K562 (cell line): ENCODE measurements around the gene IL24. TPM values are rescaled to one million over a fixed set of nuclear protein-coding genes. Genes with fewer than 3 reads are reported as not detected.

Experiments used
- ATAC-seq: fragments of 200-7000 bp; cut with Tn5 transposase; 3 replicates; pipeline ENCODE4 v1.9.1; 2020; ENCODE audit warnings: moderate library complexity
- BruUV-seq: library from RNA; stranded (reverse); fragments of 400-500 nt; replicated peaks from 2 replicates; lab custom pipeline; 2021; lab: Mats Ljungman, UMichigan
- CTCF ChIA-PET: fragments of 300-600 bp; formaldehyde crosslinking; extraction: SDS; loops from one replicate; lab custom pipeline; 2021; ENCODE audit warnings: low intra/inter-chr PET ratio; lab: Yijun Ruan, JAX
- POLR2A ChIA-PET: fragments of 300-600, 350-650 bp; sonication (Branson Sonifier 250); formaldehyde crosslinking; extraction: SDS; loops from one replicate; lab custom pipeline; 2021; ENCODE audit warnings: antibody characterized with exemption, inconsistent platforms; lab: Yijun Ruan, JAX
- DNase-seq, 4 experiments: peaks; one replicate each; pipeline versions ENCODE4 v3.0.0 to v3.0.0-alpha.2; 2011 to 2018; ENCODE audit warnings: low spot score in 3 of 4, mixed read lengths in 3 of 4; ENCODE audit errors: extremely low read depth in 1 of 4
- FAIRE-seq: peaks from 2 replicates; lab custom pipeline; 2011; peaks lifted over from hg19 to GRCh38; lab: Jason Lieb, UNC
- H2AFZ ChIP-seq: 2 replicates; pipeline ENCODE4 v1.6.0; 2011; ENCODE audit warnings: low read depth, low read length, control low read depth, inconsistent platforms
- H3K27ac ChIP-seq: fragments of 200-600 bp; 3 replicates; pipeline ENCODE4 v1.8.0; 2011; ENCODE audit warnings: low read depth, mild to moderate bottlenecking, control low read depth, inconsistent platforms, low read length, moderate library complexity, mixed read lengths; ENCODE audit errors: extremely low read depth
- H3K27me3 ChIP-seq, 2 experiments: fragments of 300-600 bp in 1 of 2; 2 replicates in 1 of 2; 3 replicates in 1 of 2; pipeline versions ENCODE4 v1.6.0 to v1.8.0; 2011; ENCODE audit warnings: inconsistent platforms in 2 of 2, low read length in 2 of 2, mild to moderate bottlenecking in 1 of 2, mixed read lengths in 1 of 2, moderate library complexity in 1 of 2; ENCODE audit not compliant: control insufficient read depth in 2 of 2, insufficient read depth in 2 of 2
- H3K36me3 ChIP-seq: fragments of 300-600 bp; 3 replicates; pipeline ENCODE4 v1.8.0; 2011; ENCODE audit warnings: mild to moderate bottlenecking, low read length, inconsistent platforms; ENCODE audit not compliant: control insufficient read depth, insufficient read depth
- H3K4me1 ChIP-seq, 2 experiments: fragments of 200-600 bp in 1 of 2; replicated peaks in 1 of 2; 2 replicates in 1 of 2; 3 replicates in 1 of 2; pipeline versions ENCODE4 v1.5.1 to v1.8.0; 2011; ENCODE audit warnings: inconsistent platforms in 2 of 2, low read length in 2 of 2, mild to moderate bottlenecking in 1 of 2, mixed read lengths in 1 of 2, moderate library complexity in 1 of 2; ENCODE audit not compliant: control insufficient read depth in 2 of 2, insufficient read depth in 2 of 2
- H3K4me2 ChIP-seq: 2 replicates; pipeline ENCODE4 v1.6.1; 2011; ENCODE audit warnings: low read length, control low read depth, inconsistent platforms, mixed read lengths; ENCODE audit not compliant: insufficient read depth
- H3K4me3 ChIP-seq: fragments of 200-600 bp; sonication (generic), shearing (Covaris generic); 2 replicates; pipeline ENCODE4 v1.5.1; 2016; ENCODE audit warnings: control low read depth, inconsistent platforms
- H3K79me2 ChIP-seq: fragments of 200-600 bp; 3 replicates; pipeline ENCODE4 v1.8.0; 2011; ENCODE audit warnings: low read length, inconsistent platforms; ENCODE audit not compliant: control insufficient read depth, insufficient read depth
- H3K9ac ChIP-seq, 2 experiments: 2 replicates each; pipeline versions ENCODE4 v1.6.0 to v1.6.1; 2011; ENCODE audit warnings: low read depth in 2 of 2, low read length in 2 of 2, control low read depth in 1 of 2, inconsistent platforms in 1 of 2, mild to moderate bottlenecking in 1 of 2, mixed read lengths in 1 of 2; ENCODE audit not compliant: insufficient read depth in 1 of 2
- H3K9me1 ChIP-seq: one replicate; pipeline ENCODE4 v1.6.0; 2011; ENCODE audit warnings: inconsistent platforms, mild to moderate bottlenecking, low read length, moderate library complexity; ENCODE audit not compliant: control insufficient read depth, insufficient read depth
- H3K9me3 ChIP-seq: replicated peaks from 2 replicates; pipeline ENCODE4 v1.5.1; 2011; ENCODE audit warnings: low read depth, low read length, inconsistent platforms; ENCODE audit not compliant: control insufficient read depth, insufficient read depth
- H4K20me1 ChIP-seq: replicated peaks from 2 replicates; pipeline ENCODE4 v1.6.1; 2011; ENCODE audit warnings: low read length, inconsistent platforms, mixed read lengths; ENCODE audit not compliant: control insufficient read depth, insufficient read depth
- ATF1 ChIP-seq, 2 experiments: fragments of 450-650 bp in 1 of 2; IDR thresholded peaks; 2 replicates each; pipeline ENCODE4 v1.6.1; 2016; ENCODE audit warnings: missing compliant biosample characterization in 1 of 2, missing genetic modification characterization in 1 of 2
- CTBP1 ChIP-seq: fragments of 450-650 bp; IDR thresholded peaks from 2 replicates; pipeline ENCODE4 v1.6.1; 2016; ENCODE audit warnings: borderline replicate concordance
- GATA2 ChIP-seq: sonication (generic); formaldehyde crosslinking; IDR thresholded peaks from 2 replicates; pipeline ENCODE4 v1.4.0; 2020; ENCODE audit warnings: mild to moderate bottlenecking, missing genetic modification reagents
- THAP12 ChIP-seq: fragments of 250-450 bp; sonication (Bioruptor Pico); IDR thresholded peaks from 2 replicates; pipeline ENCODE4 v1.9.0; 2021; ENCODE audit warnings: mild to moderate bottlenecking, inconsistent platforms
- ZC3H8 ChIP-seq: fragments of 450-650 bp; IDR thresholded peaks from 2 replicates; pipeline ENCODE4 v1.6.1; 2017
- ZEB2 ChIP-seq: fragments of 450-650 bp; IDR thresholded peaks from 2 replicates; pipeline ENCODE4 v1.6.1; 2016
- ZNF41 ChIP-seq: fragments of 250-450 bp; sonication (Bioruptor Pico); conservative IDR thresholded peaks from 2 replicates; pipeline ENCODE4 v1.4.0; 2020; ENCODE audit warnings: mild to moderate bottlenecking
- WGBS: fragments of 100-300 bp; shearing (Covaris generic); methylation state at CpG from one replicate; pipeline ENCODE4 v1.1.6; 2016; ENCODE audit warnings: low coverage, mixed read lengths; ENCODE audit not compliant: insufficient coverage; ENCODE audit errors: missing lambda C conversion rate; 5-methylcytosine and 5-hydroxymethylcytosine counted together
- in situ Hi-C: fragments of 300-500 bp; cut with MboI; formaldehyde crosslinking; loops from 4 replicates; pipeline ENCODE4 v1.15.0; 2018; ENCODE audit warnings: inconsistent platforms, mixed read lengths
- intact Hi-C: fragments of 100-400 bp; cut with micrococcal nuclease; formaldehyde crosslinking; loops from 2 replicates; pipeline ENCODE4 v1.14.2; 2022
- polyA plus RNA-seq, 8 experiments: library from polyadenylated mRNA; depleted of rRNA in 4 of 8; stranded (reverse) in 5 of 8; unstranded in 3 of 8; fragments of >200 nt; fragmentation: Nextera tagmentation in 2 of 8; fragmentation: Illumina TruSeq in 1 of 8; extraction: Ambion mirVana in 2 of 8; extraction: Trizol in 1 of 8; gene quantifications; 2 replicates each; pipeline versions ENCODE4 v1.2.1 to v1.2.3, GENCODE V29; 2011 to 2014; ENCODE audit warnings: inconsistent platforms in 1 of 8, missing spikeins in 1 of 8
- total RNA-seq, 7 experiments: library from RNA; depleted of rRNA in 6 of 7; stranded (reverse); fragments of >200 nt in 6 of 7; fragmentation: Illumina TruSeq in 2 of 7; extraction: Trizol in 2 of 7; gene quantifications; 2 replicates each; pipeline versions ENCODE4 v1.2.1 to v1.2.3, GENCODE V29; 2011 to 2021; ENCODE audit warnings: low replicate concordance in 1 of 7

The IL24 gene
- total and polyA plus RNA-seq, 9 of the 15 experiments (the other 6 are each of a cell fraction or from before 2014, with no cell fraction given) = 0.04 to 0.19 TPM; not detected in 7

- BruUV-seq = no TSS peak
- Histone ChIP-seq H3K27me3 (peaks cover 2 to 6% of the 10 kb centered on the region in 2 experiments; a peak in 2 of 5 replicates), H3K4me1 (peaks cover 4 to 27% of the 10 kb centered on the region in 2 experiments), H3K4me3 (no peak overlapping the region), H3K9me1 (no peaks in the 10 kb centered on the region), H3K79me2 (no peaks in the 10 kb centered on the region), H3K4me2 (no peak overlapping the region), H3K9ac (no peak overlapping the region)
- CTCF ChIA-PET = no interaction called here
- 0% methylated on average over 1 of the region's 1 CpG for WGBS
- ATAC-seq = no peak
- POLR2A ChIA-PET = interaction anchor here (0.6 to 2.1 kb wide), 6 partner anchors 9 to 231 kb away, joined by 3 to 6 read pairs (median 3); no protein-coding TSS in a partner anchor
- TF ChIP-seq GATA2 (CRISPR knock-in tag) = no peak
- TF ChIP-seq ZC3H8 = no peak
- TF ChIP-seq ZNF41 (CRISPR knock-in tag) = no peak
- no peak for TF ChIP-seq THAP12
- no peak for TF ChIP-seq ATF1 (CRISPR knock-in tag; IDR thresholded peaks at IDR 0.05)
- no peak for TF ChIP-seq ATF1 (tag; IDR thresholded peaks at IDR 0.05)
- TF ChIP-seq CTBP1 = no peak
- TF ChIP-seq ZEB2 = no peak
- TF ChIP-seq, all 486 proteins: peak for 0
- no peak for FAIRE-seq
- Histone ChIP-seq H3K27ac (no peak overlapping the region), H3K9me3 (no peaks in the 10 kb centered on the region; the same call in 1 of the 2 replicates), H4K20me1 (no peaks in the 10 kb centered on the region), H2AFZ (peak overlapping the region; percentile 70; the same call in 1 of the 2 replicates), H3K36me3 (no peaks in the 10 kb centered on the region)
- in situ Hi-C loops (loop anchor here (25.0 kb wide), 1 partner anchor 310 kb away; the partner anchor contains the start of gene EIF2D), intact Hi-C loops (no loop called here)
- DNase-seq = no peak
These were observed 25.3 kb downstream of the IL24 start for GRCh38 chr1:206922524-206922923.
